NCI-H526 treated with DMSO at 0.1 percent for 48 hours (cell line): ENCODE measurements around the gene MIDN.
"Not testable (repeated sequence)": the region's sequence is repeated elsewhere in the genome, so short reads cannot be mapped to it uniquely, and the experiment has no call there.

Experiments
- DNase-seq: peaks from one replicate; lab custom pipeline; 2025; lab: John Stamatoyannopoulos, UW

Gene MIDN

DNA sequence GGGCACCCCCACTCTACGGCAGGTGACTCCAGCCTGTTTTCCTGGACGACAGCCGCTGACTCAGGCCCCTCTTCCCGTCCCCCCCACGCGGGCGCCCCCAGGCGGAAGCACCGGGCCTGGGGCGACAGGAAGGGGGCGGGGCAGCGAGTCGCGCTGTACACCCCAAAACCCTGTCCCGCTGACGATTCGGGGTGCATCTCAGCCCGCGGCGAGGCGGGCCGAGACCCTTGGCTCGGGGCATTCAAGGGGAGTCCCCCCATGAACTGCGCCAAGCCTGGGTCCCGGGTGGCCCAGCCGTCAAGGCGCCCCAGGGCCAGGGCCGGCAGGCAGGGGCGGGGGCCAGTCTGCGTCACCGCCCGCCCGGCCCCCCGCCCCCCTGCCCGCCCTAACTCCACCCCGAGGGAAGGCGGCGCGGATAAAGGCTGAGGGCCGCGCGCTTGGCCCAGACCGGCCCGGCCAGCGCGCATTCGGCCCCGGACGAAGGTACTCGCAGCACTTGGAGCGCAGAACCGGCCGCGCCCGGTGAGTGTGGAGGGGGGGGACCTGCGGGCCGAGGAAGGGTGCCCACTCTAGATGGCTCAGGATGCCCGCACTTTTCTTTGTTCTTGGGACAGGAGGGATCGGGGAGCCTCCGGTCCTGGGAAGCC is at the start of gene MIDN:
Gene MIDN, plus strand, starts transcription at position 445 of the 647 bp plus-strand sequence. CDS start 1,714 bp downstream, outside the sequence.
- DNase-seq, result no peak

DNA sequence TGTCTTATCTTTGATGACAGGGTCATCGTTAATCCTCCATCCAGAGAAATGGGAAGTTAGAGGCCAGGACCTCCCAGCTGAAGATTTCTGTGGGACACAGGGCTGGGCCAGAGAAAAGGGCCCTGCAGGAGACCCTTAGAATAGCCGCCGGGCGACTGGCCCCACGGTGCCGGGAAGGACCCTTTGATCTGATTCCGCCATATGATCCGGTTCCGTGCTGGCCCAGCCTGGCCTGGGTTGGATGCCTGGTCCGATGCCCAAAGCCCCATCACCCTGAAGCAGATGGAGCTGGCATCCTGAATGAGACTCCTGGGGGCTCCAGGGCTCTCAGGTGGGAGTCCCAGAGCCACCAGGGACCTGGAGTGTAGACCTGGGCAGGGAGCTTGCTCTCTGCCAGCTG is 48.9 kb upstream of the MIDN start:
- no peak for DNase-seq

DNA sequence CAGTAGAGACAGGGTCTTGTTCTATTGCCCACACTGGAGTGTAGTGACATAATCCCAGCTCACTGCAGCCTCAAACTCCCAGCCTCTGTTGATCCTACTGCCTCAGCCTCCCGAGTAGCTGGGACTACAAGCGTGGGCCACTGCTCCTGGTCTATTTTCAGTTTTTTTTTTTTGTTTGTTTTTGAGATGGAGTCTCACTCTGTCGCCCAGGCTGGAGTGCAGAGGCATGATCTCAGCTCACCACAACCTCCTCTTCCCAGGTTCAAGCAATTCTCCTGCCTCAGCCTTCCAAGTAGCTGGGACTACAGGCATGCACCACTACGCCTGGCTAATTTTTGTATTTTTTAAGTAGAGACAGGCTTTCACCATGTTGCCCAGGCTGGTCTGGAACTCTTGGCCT is 47.8 kb upstream of the MIDN start:
- not testable (repeated sequence) for DNase-seq

DNA sequence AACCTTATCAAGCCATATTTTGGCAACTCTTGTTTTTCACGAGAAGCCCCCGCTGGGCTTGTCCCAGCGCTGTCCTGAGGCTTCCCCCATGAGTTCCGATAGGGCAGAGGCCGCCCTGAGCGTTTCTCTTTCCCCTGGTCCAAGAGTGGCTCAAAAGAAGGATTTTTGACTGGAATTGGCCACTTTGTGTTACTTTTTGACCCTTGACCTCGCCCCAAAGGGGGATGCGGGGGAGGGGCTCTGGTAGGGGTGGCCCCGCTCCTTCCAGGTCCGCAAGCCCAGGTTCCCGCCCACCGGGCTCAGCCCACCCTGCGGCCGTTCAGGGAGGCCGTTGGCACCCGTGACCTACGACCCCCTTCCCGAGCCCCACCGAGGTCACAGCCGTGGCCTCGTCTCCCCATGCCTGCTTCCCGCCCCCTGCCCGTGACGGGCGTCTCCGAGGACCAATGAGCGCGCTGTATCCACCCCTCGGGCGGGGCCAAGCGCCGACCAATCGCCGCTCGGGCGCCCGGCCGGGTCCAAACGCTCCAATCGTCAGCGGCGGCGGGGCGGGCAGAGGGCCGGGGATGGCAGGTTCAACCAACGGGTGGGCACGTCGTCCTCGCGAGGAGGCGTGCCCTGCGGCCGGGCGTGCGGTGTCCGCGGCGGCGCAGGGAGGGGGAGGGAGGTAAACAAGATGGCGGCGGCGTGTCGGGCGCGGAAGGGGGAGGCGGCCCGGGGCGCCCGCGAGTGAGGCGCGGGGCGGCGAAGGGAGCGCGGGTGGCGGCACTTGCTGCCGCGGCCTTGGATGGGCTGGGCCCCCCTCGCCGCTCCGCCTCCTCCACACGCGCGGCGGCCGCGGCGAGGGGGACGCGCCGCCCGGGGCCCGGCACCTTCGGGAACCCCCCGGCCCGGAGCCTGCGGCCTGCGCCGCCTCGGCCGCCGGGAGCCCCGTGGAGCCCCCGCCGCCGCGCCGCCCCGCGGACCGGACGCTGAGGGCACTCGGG is 43.0 kb upstream of the MIDN start, which contains the start of gene STK11:
Gene STK11, plus strand, starts transcription at position 665 of the 986 bp plus-strand sequence. CDS start 1,136 bp downstream, outside the sequence.
- peak; percentile 82 for DNase-seq

DNA sequence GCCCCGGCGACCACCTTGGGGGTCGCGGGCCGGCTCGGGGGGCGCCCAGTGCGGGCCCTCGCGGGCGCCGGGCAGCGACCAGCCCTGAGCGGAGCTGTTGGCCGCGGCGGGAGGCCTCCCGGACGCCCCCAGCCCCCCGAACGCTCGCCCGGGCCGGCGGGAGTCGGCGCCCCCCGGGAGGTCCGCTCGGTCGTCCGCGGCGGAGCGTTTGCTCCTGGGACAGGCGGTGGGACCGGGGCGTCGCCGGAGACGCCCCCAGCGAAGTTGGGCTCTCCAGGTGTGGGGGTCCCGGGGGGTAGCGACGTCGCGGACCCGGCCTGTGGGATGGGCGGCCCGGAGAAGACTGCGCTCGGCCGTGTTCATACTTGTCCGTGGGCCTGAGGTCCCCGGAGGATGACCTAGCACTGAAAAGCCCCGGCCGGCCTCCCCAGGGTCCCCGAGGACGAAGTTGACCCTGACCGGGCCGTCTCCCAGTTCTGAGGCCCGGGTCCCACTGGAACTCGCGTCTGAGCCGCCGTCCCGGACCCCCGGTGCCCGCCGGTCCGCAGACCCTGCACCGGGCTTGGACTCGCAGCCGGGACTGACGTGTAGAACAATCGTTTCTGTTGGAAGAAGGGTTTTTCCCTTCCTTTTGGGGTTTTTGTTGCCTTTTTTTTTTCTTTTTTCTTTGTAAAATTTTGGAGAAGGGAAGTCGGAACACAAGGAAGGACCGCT is 42.1 kb upstream of the MIDN start:
- DNase-seq, result no peak

DNA sequence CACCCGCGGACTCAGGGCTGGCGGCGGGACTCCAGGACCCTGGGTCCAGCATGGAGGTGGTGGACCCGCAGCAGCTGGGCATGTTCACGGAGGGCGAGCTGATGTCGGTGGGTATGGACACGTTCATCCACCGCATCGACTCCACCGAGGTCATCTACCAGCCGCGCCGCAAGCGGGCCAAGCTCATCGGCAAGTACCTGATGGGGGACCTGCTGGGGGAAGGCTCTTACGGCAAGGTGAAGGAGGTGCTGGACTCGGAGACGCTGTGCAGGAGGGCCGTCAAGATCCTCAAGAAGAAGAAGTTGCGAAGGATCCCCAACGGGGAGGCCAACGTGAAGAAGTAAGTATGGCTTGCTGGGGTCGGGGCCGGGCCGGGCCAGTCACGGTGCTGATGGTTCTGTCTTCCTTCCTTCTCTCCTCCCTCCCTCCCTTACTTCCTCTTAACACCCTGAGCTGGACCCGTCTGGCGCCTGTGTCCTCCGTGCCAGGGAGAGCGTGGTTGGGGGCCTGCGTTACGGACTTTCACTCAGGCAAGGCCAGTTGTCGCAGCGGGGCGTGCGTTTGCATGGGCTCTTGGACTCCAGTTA is 41.4 kb upstream of the MIDN start:
- DNase-seq, result no peak

DNA sequence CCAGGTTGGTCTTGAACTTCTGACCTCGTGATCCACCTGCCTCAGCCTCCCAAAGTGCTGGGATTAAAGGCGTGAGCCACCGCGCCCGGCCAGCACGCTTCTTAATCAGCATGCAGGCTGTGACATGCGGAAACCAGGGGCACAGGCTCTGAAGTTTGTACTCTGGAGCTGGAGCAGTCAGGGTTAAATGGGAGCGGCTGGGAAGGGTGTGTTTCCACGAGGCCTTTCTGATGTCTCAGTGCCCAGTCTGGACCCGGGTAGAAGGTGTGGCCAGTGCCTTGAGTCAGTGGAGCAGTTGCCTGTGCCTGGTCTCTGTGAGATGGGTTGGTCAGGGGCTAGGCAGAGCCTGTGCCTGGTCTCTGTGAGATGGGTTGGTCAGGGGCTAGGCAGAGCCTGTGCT is 39.6 kb upstream of the MIDN start:
- not testable (repeated sequence) for DNase-seq

DNA sequence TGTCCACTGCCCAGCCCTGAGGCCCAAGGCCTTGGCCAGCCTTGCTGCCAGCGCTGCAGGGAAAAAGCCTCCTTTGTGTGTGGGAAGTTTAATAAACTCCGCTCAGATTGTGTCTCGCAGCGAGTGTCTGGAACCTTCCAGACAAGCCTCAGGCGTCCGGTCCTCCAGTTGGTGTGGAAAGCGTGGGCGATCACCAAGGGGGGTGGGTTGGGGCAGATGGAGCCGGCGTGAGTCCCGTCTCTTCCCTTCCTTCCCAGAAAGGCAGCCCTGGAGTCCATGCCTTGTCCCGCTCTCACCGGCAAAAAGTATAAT is 38.2 kb upstream of the MIDN start:
- no peak for DNase-seq

DNA sequence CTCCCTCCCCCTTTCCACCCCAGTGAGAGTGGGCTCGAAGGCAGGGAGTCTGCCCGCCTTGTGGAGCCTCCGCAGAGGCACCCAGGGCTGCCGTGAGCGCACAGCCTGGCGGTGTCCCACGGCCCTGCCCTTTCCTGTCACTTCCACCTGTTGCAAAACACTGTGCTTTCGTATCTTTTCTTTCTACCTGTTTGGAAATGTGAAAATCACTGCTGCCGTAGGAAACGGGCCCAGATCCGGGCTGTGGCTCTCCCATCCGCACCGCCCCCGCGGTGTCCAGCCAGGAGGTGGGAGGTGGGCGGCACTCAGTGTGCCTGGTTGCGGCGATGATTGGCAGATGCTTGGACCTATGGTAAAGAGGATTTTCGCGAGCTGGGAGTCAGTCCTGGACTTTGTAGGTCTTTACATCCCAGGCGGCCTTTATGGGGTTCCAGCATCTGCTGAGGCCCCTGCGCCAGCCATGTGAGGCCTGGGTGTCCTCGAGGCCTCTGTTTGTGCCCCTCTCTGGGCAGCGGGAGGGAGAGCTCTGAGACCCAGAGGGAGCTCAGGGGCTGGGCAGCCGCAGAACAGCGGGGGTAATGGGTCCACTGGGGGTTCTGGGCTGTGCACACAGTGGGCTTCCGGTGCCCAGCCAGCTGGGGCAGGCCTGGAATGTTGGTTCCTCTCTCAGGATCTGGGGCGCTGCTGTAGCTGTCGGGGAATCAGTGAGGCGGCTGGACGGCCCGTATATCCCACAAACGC is 36.7 kb upstream of the MIDN start:
- DNase-seq, result no peak

DNA sequence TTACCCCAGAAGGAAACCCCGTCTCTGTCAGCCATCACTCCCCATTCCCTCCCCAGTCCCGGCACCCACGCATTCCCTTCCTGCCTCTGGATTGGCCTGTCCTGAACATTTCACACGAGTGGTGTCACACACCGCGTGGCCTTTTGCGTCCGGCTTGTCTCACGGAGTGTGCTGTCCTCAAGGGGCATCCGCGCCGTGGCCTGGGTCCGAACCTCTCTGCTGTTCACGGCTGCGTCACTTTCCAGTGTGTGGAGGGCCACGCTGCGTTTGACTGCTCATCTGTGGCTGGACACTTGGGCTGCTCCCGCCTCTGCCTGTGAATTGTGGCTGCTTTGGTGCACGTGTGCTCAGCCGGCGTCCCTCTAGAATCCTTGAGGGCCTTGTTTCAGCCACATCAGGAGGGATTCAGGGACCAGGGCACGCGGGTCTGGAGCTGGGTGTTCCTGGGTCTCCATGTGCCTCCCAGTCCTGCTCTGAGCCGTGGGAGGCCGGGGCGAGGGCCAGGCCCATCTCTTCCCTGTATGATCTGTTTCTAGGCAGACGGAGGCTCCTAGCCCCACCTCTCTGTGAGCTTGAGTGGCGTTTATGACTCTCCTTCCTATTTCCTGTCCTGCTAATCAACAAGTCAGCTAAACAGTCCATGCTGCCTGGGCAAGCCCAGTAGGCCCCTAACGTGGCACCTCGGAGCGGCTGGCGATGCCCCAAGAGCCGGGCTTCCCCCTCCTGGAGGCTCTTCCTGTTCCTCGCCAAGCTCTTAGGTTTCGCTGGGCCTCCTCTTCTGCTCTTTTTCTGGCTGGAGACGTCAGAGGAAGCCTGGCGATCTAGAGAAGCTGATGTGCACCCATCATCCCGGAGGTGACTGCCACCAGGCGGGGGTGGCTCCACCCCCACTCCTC is 34.7 kb upstream of the MIDN start:
- no peak for DNase-seq

DNA sequence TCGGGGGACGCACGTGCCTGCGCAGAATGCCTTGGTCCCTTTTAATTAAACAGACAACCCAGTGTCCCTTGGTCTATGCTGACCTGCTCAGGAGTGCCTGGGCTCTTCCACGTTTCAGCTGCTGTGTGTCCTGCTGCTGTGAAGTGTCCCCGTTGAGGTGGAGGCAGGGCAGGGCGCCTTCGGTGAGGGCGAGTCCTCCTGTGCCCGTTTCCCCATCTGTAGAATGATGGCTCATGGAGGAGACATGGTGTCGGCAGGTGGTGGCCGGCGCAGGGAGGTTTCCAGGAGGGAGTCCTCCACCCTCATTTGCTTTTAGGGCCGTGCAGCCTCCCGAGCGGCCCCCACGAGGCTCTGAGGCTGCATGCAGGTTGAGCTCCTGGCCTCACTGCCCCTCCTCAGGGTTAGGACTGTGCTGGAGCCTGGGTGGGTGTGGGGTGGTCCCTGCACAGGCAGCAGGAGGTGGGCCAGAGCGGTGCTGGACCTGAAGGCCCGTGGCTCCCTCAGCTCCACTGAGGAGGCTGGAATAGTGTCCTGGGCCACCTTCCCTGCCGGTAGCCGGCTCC is 34.0 kb upstream of the MIDN start:
- no peak for DNase-seq

DNA sequence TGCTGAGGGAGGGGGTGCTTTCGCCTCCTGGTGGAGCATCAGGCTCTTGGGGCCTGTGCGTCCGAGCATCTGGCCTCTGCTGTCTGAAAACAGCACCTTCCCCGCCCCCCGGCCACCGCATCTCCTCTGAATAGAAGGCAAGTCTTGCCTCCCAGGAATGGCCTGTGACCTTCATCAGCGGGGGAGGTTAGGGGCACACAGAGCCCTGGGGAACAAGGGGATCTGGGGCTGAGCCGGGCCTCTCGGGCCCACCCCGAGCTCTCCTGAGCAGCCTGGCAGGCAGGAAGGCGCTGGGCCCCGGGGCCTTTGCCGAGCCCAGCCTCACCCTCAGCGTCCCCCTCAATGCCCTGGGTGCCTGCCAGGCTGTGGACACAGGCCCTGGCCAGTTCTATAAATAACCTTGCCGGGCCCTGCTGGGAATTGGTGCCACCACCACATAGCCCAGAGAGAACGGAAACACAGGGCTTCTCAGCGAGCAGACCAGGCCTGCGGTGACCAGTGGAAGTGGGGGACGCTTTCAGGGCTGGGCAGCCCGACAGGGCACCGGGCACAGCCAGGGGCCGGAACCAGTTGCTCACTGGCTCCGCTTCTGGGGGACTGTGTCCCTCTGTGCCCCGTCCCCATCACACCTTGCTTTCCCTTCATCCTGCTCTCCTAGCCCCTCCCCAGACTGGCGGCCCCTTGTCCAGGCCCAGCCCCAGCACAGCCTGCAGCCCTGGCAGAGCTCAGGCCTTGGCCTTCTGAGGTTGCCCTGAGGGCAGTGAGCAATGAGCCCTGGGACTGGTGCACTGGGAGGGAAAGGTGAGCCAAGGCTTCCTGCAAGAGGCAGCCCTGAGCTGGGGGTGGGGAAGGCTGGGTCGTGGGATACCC is 33.3 kb upstream of the MIDN start:
- DNase-seq, result no peak

DNA sequence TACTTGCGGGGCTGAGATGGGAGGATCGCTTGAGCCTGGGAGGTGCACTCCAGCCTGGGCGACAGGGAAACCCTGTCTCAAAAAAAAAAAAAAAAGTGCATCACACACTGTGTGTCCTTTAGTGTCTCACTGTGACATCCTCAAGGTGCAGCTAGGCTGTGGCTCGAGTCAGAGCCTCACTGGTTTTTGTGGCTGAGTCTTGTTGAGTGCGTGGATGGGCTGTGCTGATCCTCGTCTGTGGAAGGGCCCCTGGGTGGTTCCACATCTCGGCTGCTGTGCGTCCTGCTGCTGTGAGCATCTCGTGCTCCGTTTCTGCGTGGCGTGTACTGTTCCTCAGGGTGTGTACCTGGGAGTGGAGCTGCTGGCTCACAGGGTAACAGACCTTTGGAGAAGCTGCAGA is 31.6 kb upstream of the MIDN start:
- DNase-seq, result no peak

DNA sequence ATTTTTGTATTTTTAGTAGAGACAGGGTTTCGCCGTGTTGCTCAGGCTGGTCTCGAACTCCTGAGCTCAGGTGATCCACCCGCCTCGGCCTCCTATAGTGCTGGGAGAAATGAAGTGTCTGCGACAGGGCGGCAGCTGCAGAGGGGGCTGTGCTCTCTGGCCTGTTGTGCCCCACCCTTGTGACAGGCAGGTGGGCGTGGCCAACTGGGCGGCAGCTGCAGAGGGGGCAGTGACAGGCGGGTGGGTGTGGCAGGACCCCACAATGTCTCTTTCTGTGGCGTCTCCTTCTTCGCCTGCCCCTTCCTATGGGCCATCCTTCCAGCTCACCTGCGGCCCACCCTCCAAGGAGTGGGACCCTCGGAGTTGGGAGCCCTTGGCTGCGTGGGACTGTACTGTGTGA is 31.0 kb upstream of the MIDN start:
- DNase-seq, result no peak

DNA sequence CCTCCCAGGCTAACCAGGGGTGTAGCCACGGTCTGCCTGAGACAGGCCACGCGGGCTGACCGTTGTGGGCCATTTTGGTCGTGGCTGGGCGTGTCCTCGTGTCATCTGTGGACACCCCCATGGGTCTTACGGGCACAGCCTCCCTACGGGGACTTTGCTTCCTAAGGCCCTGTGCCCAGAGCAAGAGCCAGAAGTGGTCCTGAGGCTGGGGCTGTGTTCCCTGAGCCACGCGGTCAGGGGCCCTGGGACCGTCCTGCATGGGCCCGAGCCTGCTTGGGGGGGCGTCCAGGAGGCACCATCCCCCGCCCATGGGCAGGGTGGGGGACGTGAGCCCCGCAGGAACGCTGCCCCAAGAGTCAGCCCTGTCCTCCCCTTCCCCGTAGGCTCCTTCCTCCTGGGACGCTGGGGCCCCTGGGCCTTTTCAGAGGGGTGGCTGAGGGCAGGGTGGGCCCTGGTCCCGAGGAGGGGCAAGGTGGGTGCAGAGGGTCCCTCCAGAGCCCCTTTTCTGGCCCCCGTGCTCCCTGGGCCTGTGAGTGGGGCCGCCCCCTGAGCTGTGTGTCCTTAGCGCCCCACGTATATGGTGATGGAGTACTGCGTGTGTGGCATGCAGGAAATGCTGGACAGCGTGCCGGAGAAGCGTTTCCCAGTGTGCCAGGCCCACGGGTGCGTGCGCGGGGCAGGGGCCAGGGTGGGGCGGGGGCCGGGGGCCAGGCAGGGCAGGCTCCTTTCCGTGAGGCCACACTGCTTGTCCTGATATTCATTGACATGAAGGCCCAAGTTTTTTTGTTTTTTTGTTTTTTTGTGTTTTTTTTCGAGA is 29.4 kb upstream of the MIDN start:
- no peak for DNase-seq

DNA sequence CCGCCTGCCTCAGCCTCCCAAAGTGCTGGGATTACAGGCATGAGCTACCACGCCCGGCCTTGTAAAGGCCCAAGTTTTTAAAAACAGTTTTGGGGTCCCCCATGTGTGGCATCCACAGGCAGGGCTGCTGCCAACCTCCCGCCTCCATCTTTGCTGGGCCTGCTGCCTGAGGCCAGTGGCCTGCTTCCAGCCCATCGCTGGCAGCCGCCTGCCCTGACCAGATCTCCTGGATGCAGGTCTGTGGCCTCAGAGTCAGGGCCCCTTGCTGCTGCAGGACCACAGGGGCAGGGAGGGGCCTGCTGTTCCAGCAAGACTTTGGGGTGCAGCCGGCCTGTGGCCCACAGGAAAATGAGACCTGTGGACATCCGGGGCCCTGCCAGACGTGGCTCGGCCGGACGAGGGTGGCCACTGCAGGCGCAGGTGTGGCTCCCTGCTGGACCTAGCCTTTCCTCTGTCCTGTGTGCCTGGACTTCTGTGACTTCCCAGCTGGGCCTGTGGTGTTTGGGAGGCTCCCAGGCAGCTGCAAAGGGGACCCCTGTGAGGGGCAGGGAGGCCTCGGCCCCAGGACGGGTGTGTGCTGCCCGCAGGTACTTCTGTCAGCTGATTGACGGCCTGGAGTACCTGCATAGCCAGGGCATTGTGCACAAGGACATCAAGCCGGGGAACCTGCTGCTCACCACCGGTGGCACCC is 28.5 kb upstream of the MIDN start:
- DNase-seq, result no peak

DNA sequence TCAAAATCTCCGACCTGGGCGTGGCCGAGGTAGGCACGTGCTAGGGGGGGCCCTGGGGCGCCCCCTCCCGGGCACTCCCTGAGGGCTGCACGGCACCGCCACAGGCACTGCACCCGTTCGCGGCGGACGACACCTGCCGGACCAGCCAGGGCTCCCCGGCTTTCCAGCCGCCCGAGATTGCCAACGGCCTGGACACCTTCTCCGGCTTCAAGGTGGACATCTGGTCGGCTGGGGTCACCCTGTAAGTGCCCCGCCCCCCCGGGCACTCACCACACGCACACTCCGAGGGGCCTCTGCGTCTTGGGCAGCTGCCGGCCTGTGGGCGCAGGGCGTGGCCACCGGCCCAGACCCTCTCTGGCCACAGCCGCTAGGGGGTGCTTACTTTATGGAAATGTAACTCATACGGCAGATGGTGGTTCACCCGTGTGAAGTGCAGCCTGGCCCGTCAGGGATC is 27.9 kb upstream of the MIDN start:
- DNase-seq, result no peak
